Adipose tissue (tissue), 3 donors: ENCODE results near the gene HDX. TPM values are rescaled to one million over a fixed set of nuclear protein-coding genes. Genes with fewer than 3 reads are reported as not detected.
A peak's percentile ranks its signal among the peaks of the same experiment; 100 is the strongest.
"Not testable (repeated sequence)": the region's sequence is repeated elsewhere in the genome, so short reads cannot be mapped to it uniquely, and the experiment has no call there.

Experiments used
- H3K27ac ChIP-seq: one replicate; pipeline ENCODE4 v1.5.1; 2013; ENCODE audit warnings: low read depth, low read length
- WGBS, 3 donors: extraction: QIAGEN DNeasy Blood & Tissue Kit; methylation state at CpG; one replicate each; pipeline ENCODE4 v1.1.7; 2013; 5-methylcytosine and 5-hydroxymethylcytosine counted together
- polyA plus RNA-seq, 3 donors: library from polyadenylated mRNA; stranded (reverse); fragments of 200-250 nt; gene quantifications; one replicate each; pipeline ENCODE4 v1.2.3, GENCODE V29; 2013
- donor health status: healthy with polysubstance abuse.
- donor health status: Bipolar disorder and iron deficiency.
- donor health status: healthy.

HDX gene
- 1 to 10 TPM in 2 of 3 donors, under 1 TPM in 1; 0.37 to 2.0 (median 1.8) TPM for polyA plus RNA-seq

GRCh38 chrX:84501798-84502628 lies at the start of gene HDX:
HDX (minus strand) TSS chrX:84502453; CDS start chrX:84475397, 27,056 bp downstream.
- peak within 1 kb of the TSS; percentile 51 for H3K27ac ChIP-seq
- 1 to 26% (median 1%) methylated on average over 37 to 38 of the region's 38 CpGs for WGBS, 3 donors

GRCh38 chrX:84541315-84541714 lies 39.1 kb upstream of the HDX start:
- WGBS, 3 donors, result 82 to 100% (median 90%) methylated on average over 2 of the region's 2 CpGs
- H3K27ac ChIP-seq, result not testable (repeated sequence)

GRCh38 chrX:84537627-84538026 lies 35.4 kb upstream of the HDX start:
- not testable (repeated sequence) for H3K27ac ChIP-seq
- WGBS, 3 donors, result 88 to 95% (median 95%) methylated on average over 6 of the region's 7 CpGs

- H3K27ac ChIP-seq, result no peak overlapping the region
Observed at GRCh38 chrX:84488426-84488825, 13.8 kb downstream of the HDX start.

GRCh38 chrX:84487365-84488353 lies 14.6 kb downstream of the HDX start:
- no peak overlapping the region for H3K27ac ChIP-seq
- WGBS, 3 donors, result 68 to 85% (median 84%) methylated on average over 3 of the region's 3 CpGs

GRCh38 chrX:84479086-84479485 lies 23.2 kb downstream of the HDX start:
- 69 to 94% (median 85%) methylated on average over 2 of the region's 2 CpGs for WGBS, 3 donors
- H3K27ac ChIP-seq, result no peak overlapping the region

- H3K27ac ChIP-seq, result no peak overlapping the region
Observed at GRCh38 chrX:84477114-84477513, 25.1 kb downstream of the HDX start.

GRCh38 chrX:84475596-84475995 lies 26.7 kb downstream of the HDX start:
- 37 to 77% (median 52%) methylated on average over 2 of the region's 2 CpGs for WGBS, 3 donors
- no peak overlapping the region for H3K27ac ChIP-seq

GRCh38 chrX:84475101-84475500 lies 27.2 kb downstream of the HDX start:
- WGBS, 3 donors, result 37 to 68% (median 50%) methylated on average over 2 of the region's 2 CpGs
- no peak overlapping the region for H3K27ac ChIP-seq

- no peak overlapping the region for H3K27ac ChIP-seq
- WGBS, 3 donors, result 24 to 52% (median 48%) methylated on average over 3 of the region's 3 CpGs
Observed at GRCh38 chrX:84469226-84469625, 33.0 kb downstream of the HDX start.

- no peak overlapping the region for H3K27ac ChIP-seq
- 65 to 98% (median 89%) methylated on average over 1 of the region's 1 CpG for WGBS, 3 donors
Observed at GRCh38 chrX:84467898-84468297, 34.4 kb downstream of the HDX start.

- no peak overlapping the region for H3K27ac ChIP-seq
Observed at GRCh38 chrX:84453351-84454246, 48.7 kb downstream of the HDX start.

GRCh38 chrX:84441143-84441542 lies 61.1 kb downstream of the HDX start:
- no peak overlapping the region for H3K27ac ChIP-seq
- WGBS, 3 donors, result 71 to 83% (median 78%) methylated on average over 1 of the region's 1 CpG

More at GRCh38 chrX:84453351-84454246, 48.7 kb downstream of the HDX start:
- WGBS, 3 donors, result 62 to 85% (median 81%) methylated on average over 2 of the region's 2 CpGs

- no peak overlapping the region for H3K27ac ChIP-seq
Observed at GRCh38 chrX:84415140-84415539, 87.1 kb downstream of the HDX start.

- no peak overlapping the region for H3K27ac ChIP-seq
- 18 to 41% (median 41%) methylated on average over 1 of the region's 1 CpG for WGBS, 3 donors
Observed at GRCh38 chrX:84363663-84364062, 138.6 kb downstream of the HDX start.

GRCh38 chrX:84363051-84363450 lies 139.2 kb downstream of the HDX start:
- no peak overlapping the region for H3K27ac ChIP-seq
- 43 to 56% (median 48%) methylated on average over 3 of the region's 3 CpGs for WGBS, 3 donors

GRCh38 chrX:84362184-84362838 lies 139.9 kb downstream of the HDX start:
- H3K27ac ChIP-seq, result no peak overlapping the region
- 63 to 70% (median 68%) methylated on average over 3 of the region's 3 CpGs for WGBS, 3 donors

- 42 to 82% (median 49%) methylated on average over 1 of the region's 1 CpG for WGBS, 3 donors
- H3K27ac ChIP-seq, result no peak overlapping the region
Observed at GRCh38 chrX:84358271-84358670, 144.0 kb downstream of the HDX start.
